A673 (cell line): ENCODE results near the gene COLGALT1. TPM values are rescaled to one million over a fixed set of nuclear protein-coding genes. Genes with fewer than 3 reads are reported as not detected.
"Not testable (repeated sequence)": the region's sequence is repeated elsewhere in the genome, so short reads cannot be mapped to it uniquely, and the experiment has no call there.

Experiments
- BruUV-seq: library from RNA; stranded (reverse); fragments of 400-500 nt; replicated peaks from 2 replicates; lab custom pipeline; 2021; lab: Mats Ljungman, UMichigan
- CTCF ChIA-PET: fragments of 300-600 bp; sonication (Branson Sonifier 250); formaldehyde crosslinking; loops from one replicate; lab custom pipeline; 2022; ENCODE audit warnings: antibody characterized with exemption; lab: Charles Lee
- POLR2A ChIA-PET: fragments of 300-600 bp; sonication (Branson Sonifier 250); formaldehyde crosslinking; loops from one replicate; lab custom pipeline; 2022; ENCODE audit warnings: antibody characterized with exemption; ENCODE audit not compliant: low non-redundant PET; lab: Charles Lee
- DNase-seq: peaks from one replicate; pipeline ENCODE4 v3.0.0-alpha.2; 2015; ENCODE audit warnings: low spot score
- H3K27ac ChIP-seq: fragments of 200-600 bp; sonication (generic); 2 replicates; pipeline ENCODE4 v1.5.1; 2016; ENCODE audit warnings: mixed run types, low read depth, mild to moderate bottlenecking, mixed read lengths, antibody characterized with exemption, low read length; ENCODE audit not compliant: poor library complexity, severe bottlenecking
- H3K27me3 ChIP-seq: fragments of 200-600 bp; sonication (generic); replicated peaks from 2 replicates; pipeline ENCODE4 v1.6.1; 2017; ENCODE audit warnings: mixed run types, low read depth, mild to moderate bottlenecking, mixed read lengths, antibody characterized with exemption, low read length; ENCODE audit not compliant: insufficient read depth, poor library complexity
- H3K36me3 ChIP-seq: fragments of 200-600 bp; sonication (generic); 2 replicates; pipeline ENCODE4 v1.6.1; 2016; ENCODE audit warnings: mixed run types, mild to moderate bottlenecking, mixed read lengths, antibody characterized with exemption, low read length; ENCODE audit not compliant: insufficient read depth, poor library complexity, severe bottlenecking
- H3K4me1 ChIP-seq: fragments of 200-600 bp; sonication (generic); 2 replicates; pipeline ENCODE4 v1.6.1; 2017; ENCODE audit warnings: mixed run types, mild to moderate bottlenecking, mixed read lengths, antibody characterized with exemption, low read length; ENCODE audit not compliant: insufficient read depth, poor library complexity, severe bottlenecking
- H3K4me3 ChIP-seq: fragments of 200-600 bp; sonication (generic); 2 replicates; pipeline ENCODE4 v1.5.1; 2016; ENCODE audit warnings: low read depth, mixed run types, mild to moderate bottlenecking, mixed read lengths, low read length; ENCODE audit not compliant: poor library complexity, severe bottlenecking
- H3K9me3 ChIP-seq: fragments of 200-600 bp; sonication (generic); 2 replicates; pipeline ENCODE4 v1.6.1; 2016; ENCODE audit warnings: mixed run types, low read depth, mild to moderate bottlenecking, mixed read lengths, antibody characterized with exemption, low read length; ENCODE audit not compliant: poor library complexity, severe bottlenecking
- CTCF ChIP-seq: fragments of 300-800, 200-600 bp; sonication (generic); conservative IDR thresholded peaks from 2 replicates; pipeline ENCODE4 v1.5.1; 2017; ENCODE audit warnings: low read depth, mild to moderate bottlenecking, antibody characterized with exemption, low read length, moderate library complexity, mixed read lengths
- EZH2 ChIP-seq: fragments of 200-600 bp; sonication (generic); IDR thresholded peaks from 2 replicates; pipeline ENCODE4 v1.6.1; 2017; ENCODE audit warnings: borderline replicate concordance, low read depth, mild to moderate bottlenecking, mixed read lengths, antibody characterized with exemption, low read length; ENCODE audit not compliant: poor library complexity, severe bottlenecking
- intact Hi-C: fragments of 100-400 bp; cut with micrococcal nuclease; formaldehyde crosslinking; loops from one replicate; pipeline ENCODE4 v1.10.0; 2022; ENCODE audit not compliant: unreplicated experiment
- total RNA-seq: library from RNA; stranded (reverse); gene quantifications from 2 replicates; pipeline ENCODE4 v1.2.3, GENCODE V29; 2021

The COLGALT1 gene
- total RNA-seq, 1 experiment from 2014 or later: 91.3 TPM

- no TSS peak for BruUV-seq
- intact Hi-C loops: no loop called here
- Histone ChIP-seq H3K9me3 (no peaks in the 10 kb centered on the region), H3K4me3 (no peak overlapping the region), H3K27ac (no peak overlapping the region), H3K4me1 (no peaks in the 10 kb centered on the region), H3K36me3 (no peaks in the 10 kb centered on the region), H3K27me3 (no peaks in the 10 kb centered on the region)
- DNase-seq: no peak
- TF ChIP-seq EZH2: no peak
- no peak for TF ChIP-seq CTCF
- CTCF ChIA-PET: no interaction called here
- POLR2A ChIA-PET: no interaction called here
Observed at GRCh38 chr19:17590866-17591265, 35.4 kb downstream of the COLGALT1 start.

GRCh38 chr19:17594296-17594695 lies 38.8 kb downstream of the COLGALT1 start:
- DNase-seq, POLR2A ChIA-PET, H3K4me3 ChIP-seq, CTCF ChIA-PET, BruUV-seq, H3K27me3 ChIP-seq, H3K27ac ChIP-seq, H3K36me3 ChIP-seq, H3K9me3 ChIP-seq, H3K4me1 ChIP-seq, intact Hi-C loops: not testable (repeated sequence)

GRCh38 chr19:17598063-17598462 lies 42.6 kb downstream of the COLGALT1 start:
- H3K27ac ChIP-seq, POLR2A ChIA-PET, H3K36me3 ChIP-seq, H3K4me3 ChIP-seq, DNase-seq, BruUV-seq, H3K9me3 ChIP-seq, intact Hi-C loops, H3K4me1 ChIP-seq, CTCF ChIA-PET, H3K27me3 ChIP-seq: not testable (repeated sequence)

GRCh38 chr19:17598953-17599352 lies 43.5 kb downstream of the COLGALT1 start:
- POLR2A ChIA-PET: no interaction called here
- Histone ChIP-seq H3K27ac (no peak overlapping the region), H3K4me1 (peaks cover 4% of the 10 kb centered on the region), H3K9me3 (no peaks in the 10 kb centered on the region), H3K36me3 (no peaks in the 10 kb centered on the region), H3K4me3 (no peak overlapping the region), H3K27me3 (no peaks in the 10 kb centered on the region)
- no TSS peak for BruUV-seq
- TF ChIP-seq EZH2 (no peak), CTCF (no peak)
- no peak for DNase-seq
- CTCF ChIA-PET: no interaction called here
- intact Hi-C loops: no loop called here
